ENCODE measurements around the gene ALK. TPM values are rescaled to one million over a fixed set of nuclear protein-coding genes. Genes with fewer than 3 reads are reported as not detected.

Gene ALK
- total and polyA plus RNA-seq, 7 experiments from 2014 or later: 0.13 TPM; not detected in 6

DNA sequence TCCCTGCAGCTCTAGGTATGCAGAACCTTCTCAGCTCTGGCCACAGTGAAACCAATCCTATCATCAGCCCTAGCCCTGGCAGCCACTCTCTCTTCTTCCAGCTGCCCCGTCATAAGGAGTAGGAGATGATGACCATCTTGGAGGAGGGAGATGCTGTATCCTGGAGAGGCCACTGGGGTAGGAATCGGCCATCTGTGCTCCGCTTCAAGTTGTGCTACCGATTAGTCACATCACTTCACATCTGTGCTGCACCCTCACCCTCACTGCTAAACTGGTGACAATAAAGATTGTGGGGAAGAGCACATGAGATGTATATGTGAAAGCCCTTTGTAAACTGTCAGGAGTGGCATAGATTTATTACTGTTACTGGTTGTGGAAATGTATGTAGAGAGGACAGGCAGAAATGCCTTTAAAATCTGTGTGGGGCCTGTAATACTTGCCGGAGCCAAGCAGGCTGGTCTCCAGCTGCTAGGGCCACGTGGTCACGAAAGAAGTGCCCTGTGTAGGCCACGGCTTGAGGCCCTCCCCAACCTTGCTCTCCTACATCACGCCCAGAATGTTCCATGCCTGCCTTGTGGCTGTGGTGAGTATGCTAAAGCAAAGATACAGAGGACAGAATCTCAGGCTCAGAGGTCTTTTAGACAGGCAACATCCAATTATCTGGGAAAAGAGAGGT is 569.3 kb downstream of the ALK start:
- CTCF ChIA-PET: no interaction called here
- no peak overlapping the region for H3K27ac Mint-ChIP-seq
- Histone ChIP-seq H3K4me3 (ENCODE audit: low read length) (no peak overlapping the region), H3K27me3 (ENCODE audit: control insufficient read depth in 2 of 2, insufficient read depth in 2 of 2, low read length in 2 of 2) (peaks cover 0 to 3% of the 10 kb centered on the region in 2 donors), H3K9me3 (ENCODE audit: control insufficient read depth in 2 of 3, low read length in 3 of 3) (no peaks in the 10 kb centered on the region), H3K36me3 (ENCODE audit: control insufficient read depth in 2 of 3, insufficient read depth in 3 of 3, low read length in 3 of 3) (no peaks in the 10 kb centered on the region), H3K4me1 (ENCODE audit: control insufficient read depth in 2 of 2, insufficient read depth in 2 of 2, low read length in 2 of 2) (no peaks in the 10 kb centered on the region), H3K27ac (ENCODE audit: low read depth, low read length) (no peak overlapping the region)
- DNase-seq: no peak
- H3K9me3 Mint-ChIP-seq: no peaks in the 10 kb centered on the region
- no peak for ATAC-seq
- H3K4me1 Mint-ChIP-seq: no peaks in the 10 kb centered on the region
- no peaks in the 10 kb centered on the region for H3K36me3 Mint-ChIP-seq
- no peak overlapping the region for H3K4me3 Mint-ChIP-seq
- intact Hi-C loops (cut with micrococcal nuclease): no loop called here
- POLR2A ChIA-PET: no interaction called here
- peaks cover 5 to 20% (median 8%) of the 10 kb centered on the region in 5 donors for H3K27me3 Mint-ChIP-seq

DNA sequence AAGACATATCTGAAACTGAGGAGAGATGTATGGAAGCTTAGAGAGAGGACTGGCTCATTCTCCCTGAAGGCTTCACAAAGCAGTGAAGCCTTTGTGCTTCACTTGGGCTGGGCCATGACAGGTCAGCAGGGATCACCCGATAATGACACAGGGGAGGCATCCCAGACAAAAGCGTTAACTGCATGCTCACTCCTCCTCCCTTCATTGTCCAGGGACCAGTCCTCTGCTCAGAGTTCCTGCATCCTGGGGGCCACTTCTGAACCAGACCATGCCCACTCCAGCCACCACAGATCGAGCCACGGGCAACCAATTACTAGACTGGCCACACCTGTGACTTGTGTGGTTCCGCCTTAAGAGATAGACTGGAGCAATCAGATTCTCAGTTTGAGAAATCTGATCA is 570.1 kb downstream of the ALK start:
- H3K36me3 Mint-ChIP-seq: no peaks in the 10 kb centered on the region
- no peaks in the 10 kb centered on the region for H3K9me3 Mint-ChIP-seq
- DNase-seq: no peak
- H3K4me3 Mint-ChIP-seq: no peak overlapping the region
- H3K4me3 ChIP-seq (ENCODE audit: low read length): no peak overlapping the region
- CTCF ChIA-PET: no interaction called here
- no peaks in the 10 kb centered on the region for H3K4me1 ChIP-seq (ENCODE audit: control insufficient read depth in 2 of 2, insufficient read depth in 2 of 2, low read length in 2 of 2)
- H3K9me3 ChIP-seq (ENCODE audit: control insufficient read depth in 2 of 3, low read length in 3 of 3): no peaks in the 10 kb centered on the region
- peak overlapping the region in 1 of 9 donors; percentile 16 for H3K27ac Mint-ChIP-seq
- POLR2A ChIA-PET: no interaction called here
- intact Hi-C loops (cut with micrococcal nuclease): no loop called here
- H3K27me3 Mint-ChIP-seq: peaks cover 5 to 28% (median 9%) of the 10 kb centered on the region in 5 donors
- no peaks in the 10 kb centered on the region for H3K36me3 ChIP-seq (ENCODE audit: control insufficient read depth in 2 of 3, insufficient read depth in 3 of 3, low read length in 3 of 3)
- no peak overlapping the region for H3K27ac ChIP-seq (ENCODE audit: low read depth, low read length)
- H3K4me1 Mint-ChIP-seq: no peaks in the 10 kb centered on the region
- ATAC-seq: no peak
- peaks cover 0 to 3% of the 10 kb centered on the region in 2 donors for H3K27me3 ChIP-seq (ENCODE audit: control insufficient read depth in 2 of 2, insufficient read depth in 2 of 2, low read length in 2 of 2)

DNA sequence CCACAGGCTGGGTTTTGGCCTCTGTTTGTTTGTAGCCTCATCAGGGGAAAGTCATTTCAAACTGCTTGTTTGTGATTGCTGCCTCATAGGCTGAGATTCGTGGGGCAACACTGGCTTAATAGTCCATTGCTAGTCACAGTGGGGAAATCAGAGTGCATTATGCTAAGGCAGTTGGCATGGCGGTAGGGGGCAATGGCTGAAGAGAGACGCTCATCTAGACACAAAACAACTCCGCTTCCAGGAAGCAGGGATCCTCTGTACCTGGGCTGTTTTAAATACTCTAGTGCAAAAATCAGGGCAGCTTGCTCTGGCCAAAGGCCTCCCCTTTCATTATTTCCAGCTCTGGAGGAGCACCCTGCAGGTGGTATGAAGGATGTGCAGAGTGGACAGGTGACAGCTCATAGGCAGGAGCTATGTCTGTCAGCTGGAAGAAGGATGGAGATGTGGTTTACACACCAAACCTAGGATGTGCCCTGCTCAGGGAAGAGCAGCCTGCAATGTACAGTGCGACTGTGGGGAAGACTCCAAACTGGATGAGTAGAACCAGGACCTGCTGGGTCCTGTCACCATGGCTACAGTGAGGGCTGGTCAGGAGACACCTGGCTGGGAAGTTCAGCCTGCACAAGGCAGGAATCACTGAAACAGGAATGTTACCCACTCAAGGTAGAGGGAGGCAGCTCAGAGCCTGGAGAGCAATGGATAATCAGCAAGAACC is 571.9 kb downstream of the ALK start:
- Histone ChIP-seq H3K27me3 (ENCODE audit: control insufficient read depth in 2 of 2, insufficient read depth in 2 of 2, low read length in 2 of 2) (no peaks in the 10 kb centered on the region), H3K27ac (ENCODE audit: low read depth, low read length) (no peak overlapping the region), H3K9me3 (ENCODE audit: control insufficient read depth in 2 of 3, low read length in 3 of 3) (no peaks in the 10 kb centered on the region), H3K4me3 (ENCODE audit: low read length) (no peak overlapping the region), H3K4me1 (ENCODE audit: control insufficient read depth in 2 of 2, insufficient read depth in 2 of 2, low read length in 2 of 2) (no peaks in the 10 kb centered on the region), H3K36me3 (ENCODE audit: control insufficient read depth in 2 of 3, insufficient read depth in 3 of 3, low read length in 3 of 3) (no peaks in the 10 kb centered on the region)
- ChIA-PET CTCF (no interaction called here), POLR2A (no interaction called here)
- Mint-ChIP-seq H3K4me1 (no peaks in the 10 kb centered on the region), H3K4me3 (no peak overlapping the region), H3K36me3 (no peaks in the 10 kb centered on the region), H3K9me3 (no peaks in the 10 kb centered on the region), H3K27me3 (peaks cover 6 to 34% (median 12%) of the 10 kb centered on the region in 5 donors), H3K27ac (no peak overlapping the region)
- DNase-seq (no peak), ATAC-seq (no peak)
- intact Hi-C loops (cut with micrococcal nuclease): no loop called here

DNA sequence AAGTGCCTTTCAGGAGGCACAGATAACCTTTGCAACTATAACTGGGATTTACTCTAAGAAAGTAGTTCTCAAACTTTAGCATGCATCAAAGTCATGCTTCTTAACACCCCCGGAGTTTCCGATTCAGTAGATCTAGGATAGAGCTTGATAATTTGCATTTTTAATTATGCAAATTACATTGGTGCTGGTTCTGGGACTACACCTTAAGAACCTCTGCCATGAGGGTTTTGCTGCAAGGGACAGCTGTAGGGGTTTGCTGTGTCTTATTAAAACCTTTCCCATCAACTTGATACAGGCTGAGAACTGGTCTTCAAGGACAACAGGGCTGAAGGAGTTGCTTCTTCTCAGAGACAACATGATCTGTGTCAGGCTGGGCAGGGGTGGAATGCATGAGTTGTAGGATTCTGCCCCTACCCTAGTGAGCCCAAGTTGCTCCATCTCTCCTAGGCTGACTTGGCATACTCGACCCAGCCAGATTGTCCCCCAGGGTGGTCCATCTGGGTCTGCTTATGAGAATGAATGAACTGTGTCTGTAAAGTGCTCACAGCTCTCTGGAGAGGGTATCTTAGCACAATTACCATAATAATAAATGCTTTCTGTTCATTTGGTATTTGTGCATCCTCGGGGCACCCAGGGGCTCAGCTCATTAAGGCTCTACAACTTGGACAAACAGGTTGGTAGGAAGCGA is 573.5 kb downstream of the ALK start:
- Mint-ChIP-seq H3K27ac (no peak overlapping the region), H3K36me3 (no peaks in the 10 kb centered on the region), H3K9me3 (no peaks in the 10 kb centered on the region), H3K4me1 (no peaks in the 10 kb centered on the region), H3K4me3 (no peak overlapping the region), H3K27me3 (peaks cover 9 to 35% (median 13%) of the 10 kb centered on the region in 5 donors)
- H3K4me3 ChIP-seq (ENCODE audit: low read length): no peak overlapping the region
- no peak for ATAC-seq
- no peaks in the 10 kb centered on the region for H3K4me1 ChIP-seq (ENCODE audit: control insufficient read depth in 2 of 2, insufficient read depth in 2 of 2, low read length in 2 of 2)
- intact Hi-C loops (cut with micrococcal nuclease): no loop called here
- CTCF ChIA-PET: interaction anchor here (0.7 kb wide), 1 partner anchor 27 kb away, joined by 3 read pairs; no protein-coding TSS in a partner anchor
- H3K27ac ChIP-seq (ENCODE audit: low read depth, low read length): no peak overlapping the region
- no peaks in the 10 kb centered on the region for H3K9me3 ChIP-seq (ENCODE audit: control insufficient read depth in 2 of 3, low read length in 3 of 3)
- H3K36me3 ChIP-seq (ENCODE audit: control insufficient read depth in 2 of 3, insufficient read depth in 3 of 3, low read length in 3 of 3): no peaks in the 10 kb centered on the region
- no peaks in the 10 kb centered on the region for H3K27me3 ChIP-seq (ENCODE audit: control insufficient read depth in 2 of 2, insufficient read depth in 2 of 2, low read length in 2 of 2)
- DNase-seq: no peak
- POLR2A ChIA-PET: no interaction called here

DNA sequence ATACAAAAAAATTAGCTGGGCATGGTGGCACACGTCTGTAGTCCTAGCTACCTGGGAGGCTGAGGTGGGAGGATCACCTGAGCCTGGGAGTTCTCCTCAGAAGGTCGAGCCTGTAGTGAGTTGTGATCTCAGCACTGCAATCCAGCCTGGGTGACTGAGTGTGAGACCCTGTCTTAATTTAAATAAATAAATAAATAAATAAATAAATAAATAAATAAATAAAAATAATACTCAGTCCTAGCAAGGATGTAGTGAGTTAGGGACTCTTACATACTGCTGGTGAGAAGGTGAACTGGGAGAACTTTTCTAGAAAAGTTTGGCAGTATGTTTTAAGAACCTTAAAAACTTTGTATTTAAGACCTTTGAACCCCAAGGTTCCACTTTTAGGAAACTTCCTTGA is 576.1 kb downstream of the ALK start:
- H3K27ac ChIP-seq (ENCODE audit: low read depth, low read length): no peak overlapping the region
- CTCF ChIA-PET: no interaction called here
- H3K9me3 Mint-ChIP-seq: no peaks in the 10 kb centered on the region
- H3K36me3 Mint-ChIP-seq: no peaks in the 10 kb centered on the region
- H3K4me1 ChIP-seq (ENCODE audit: control insufficient read depth in 2 of 2, insufficient read depth in 2 of 2, low read length in 2 of 2): no peaks in the 10 kb centered on the region
- H3K9me3 ChIP-seq (ENCODE audit: control insufficient read depth in 2 of 3, low read length in 3 of 3): no peaks in the 10 kb centered on the region
- peaks cover 5 to 27% (median 11%) of the 10 kb centered on the region in 5 donors for H3K27me3 Mint-ChIP-seq
- ATAC-seq (no peak), DNase-seq (no peak)
- no peak overlapping the region for H3K27ac Mint-ChIP-seq
- no peak overlapping the region for H3K4me3 Mint-ChIP-seq
- no peak overlapping the region for H3K4me3 ChIP-seq (ENCODE audit: low read length)
- no peaks in the 10 kb centered on the region for H3K27me3 ChIP-seq (ENCODE audit: control insufficient read depth in 2 of 2, insufficient read depth in 2 of 2, low read length in 2 of 2)
- POLR2A ChIA-PET: no interaction called here
- H3K4me1 Mint-ChIP-seq: no peaks in the 10 kb centered on the region
- intact Hi-C loops (cut with micrococcal nuclease): no loop called here
- H3K36me3 ChIP-seq (ENCODE audit: control insufficient read depth in 2 of 3, insufficient read depth in 3 of 3, low read length in 3 of 3): no peaks in the 10 kb centered on the region

DNA sequence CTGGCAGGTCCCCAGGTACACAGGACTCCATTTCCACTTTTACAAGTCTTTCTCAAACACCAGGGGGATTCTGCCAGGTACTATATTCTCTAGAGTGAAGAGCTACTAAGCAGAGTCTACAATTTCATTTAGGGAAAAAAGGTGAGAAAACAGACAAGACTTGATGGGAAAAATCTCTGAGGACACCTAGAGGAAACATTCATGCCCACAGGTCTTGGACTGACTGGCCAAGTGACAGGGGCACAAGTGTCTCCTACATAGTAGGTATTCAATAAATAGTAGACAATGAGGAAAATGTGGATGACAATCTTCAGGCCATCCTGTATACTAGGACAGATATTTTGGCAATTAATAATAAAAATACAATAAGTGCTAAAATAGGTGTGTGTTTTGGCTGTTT is 577.6 kb downstream of the ALK start:
- H3K36me3 Mint-ChIP-seq: no peaks in the 10 kb centered on the region
- H3K4me3 Mint-ChIP-seq: no peak overlapping the region
- H3K27ac Mint-ChIP-seq: no peak overlapping the region
- Histone ChIP-seq H3K9me3 (ENCODE audit: control insufficient read depth in 2 of 3, low read length in 3 of 3) (no peaks in the 10 kb centered on the region), H3K27me3 (ENCODE audit: control insufficient read depth in 2 of 2, insufficient read depth in 2 of 2, low read length in 2 of 2) (no peaks in the 10 kb centered on the region), H3K4me1 (ENCODE audit: control insufficient read depth in 2 of 2, insufficient read depth in 2 of 2, low read length in 2 of 2) (no peaks in the 10 kb centered on the region), H3K36me3 (ENCODE audit: control insufficient read depth in 2 of 3, insufficient read depth in 3 of 3, low read length in 3 of 3) (no peaks in the 10 kb centered on the region), H3K4me3 (ENCODE audit: low read length) (no peak overlapping the region), H3K27ac (ENCODE audit: low read depth, low read length) (no peak overlapping the region)
- DNase-seq (no peak), ATAC-seq (no peak)
- H3K27me3 Mint-ChIP-seq: peaks cover 5 to 27% (median 11%) of the 10 kb centered on the region in 5 donors
- CTCF ChIA-PET: no interaction called here
- POLR2A ChIA-PET: no interaction called here
- H3K9me3 Mint-ChIP-seq: no peaks in the 10 kb centered on the region
- no peaks in the 10 kb centered on the region for H3K4me1 Mint-ChIP-seq
- intact Hi-C loops (cut with micrococcal nuclease): no loop called here

Measured in naive thymus-derived CD4-positive, alpha-beta T cell (primary cell).